GM12878 (cell line): ENCODE results near the gene SCYL1. TPM values are rescaled to one million over a fixed set of nuclear protein-coding genes. Genes with fewer than 3 reads are reported as not detected.

ENCODE experiments used
- ATF2 ChIP-seq: IDR thresholded peaks from 2 replicates; pipeline ENCODE4 v1.6.1; 2012; ENCODE audit warnings: low read length, inconsistent platforms
- BACH1 ChIP-seq: fragments of 450-650 bp; IDR thresholded peaks from 2 replicates; pipeline ENCODE4 v1.6.1; 2017; ENCODE audit warnings: mild to moderate bottlenecking, borderline replicate concordance
- BMI1 ChIP-seq: fragments of 450-650 bp; IDR thresholded peaks from 2 replicates; pipeline ENCODE4 v1.6.1; 2016; ENCODE audit warnings: mild to moderate bottlenecking, moderate library complexity, borderline replicate concordance
- CBFB ChIP-seq: IDR thresholded peaks from 2 replicates; pipeline ENCODE4 v1.6.1; 2016; ENCODE audit warnings: antibody characterized with exemption, low read depth
- GATAD2B ChIP-seq: fragments of 450-650 bp; conservative IDR thresholded peaks from 2 replicates; pipeline ENCODE4 v1.6.1; 2017; ENCODE audit warnings: low read depth, mild to moderate bottlenecking, moderate library complexity
- HDAC2 ChIP-seq: fragments of 200-600 bp; sonication (generic); IDR thresholded peaks from 2 replicates; pipeline ENCODE4 v1.6.1; 2017
- IRF3 ChIP-seq: fragments of 450-650 bp; IDR thresholded peaks from 2 replicates; pipeline ENCODE4 v1.6.1; 2014; ENCODE audit warnings: mild to moderate bottlenecking
- NRF1 ChIP-seq: conservative IDR thresholded peaks from 2 replicates; pipeline ENCODE4 v1.6.1; 2011; ENCODE audit warnings: mild to moderate bottlenecking, low read depth, low read length, improper control_type of control experiment
- PAX5 ChIP-seq: IDR thresholded peaks from 2 replicates; pipeline ENCODE4 v1.6.1; 2011; ENCODE audit warnings: low read depth, low read length, borderline replicate concordance
- RAD21 ChIP-seq: IDR thresholded peaks from 2 replicates; pipeline ENCODE4 v1.6.1; 2011; ENCODE audit warnings: mild to moderate bottlenecking, low read depth, low read length, moderate library complexity; ENCODE audit not compliant: insufficient read depth
- RBBP5 ChIP-seq: fragments of 200-600 bp; sonication (generic); conservative IDR thresholded peaks from 2 replicates; pipeline ENCODE4 v1.6.1; 2016
- SKIL ChIP-seq: fragments of 450-650 bp; IDR thresholded peaks from 2 replicates; pipeline ENCODE4 v1.6.1; 2017; ENCODE audit warnings: mild to moderate bottlenecking, low read depth, inconsistent platforms; ENCODE audit not compliant: poor library complexity, severe bottlenecking
- TAF1 ChIP-seq: IDR thresholded peaks from 2 replicates; pipeline ENCODE4 v1.6.1; 2011; ENCODE audit warnings: mild to moderate bottlenecking, low read depth, low read length, borderline replicate concordance
- TCF12 ChIP-seq: IDR thresholded peaks from 2 replicates; pipeline ENCODE4 v1.6.1; 2011; ENCODE audit warnings: low read depth, mild to moderate bottlenecking, low read length
- USF2 ChIP-seq: IDR thresholded peaks from 2 replicates; pipeline ENCODE4 v1.6.1; 2011; ENCODE audit warnings: low read depth, low read length, improper control_type of control experiment, borderline replicate concordance
- ZBTB33 ChIP-seq: fragments of 450-650 bp; IDR thresholded peaks from 2 replicates; pipeline ENCODE4 v1.6.1; 2017; ENCODE audit warnings: mild to moderate bottlenecking
- ZBTB40 ChIP-seq: fragments of 450-650 bp; IDR thresholded peaks from 2 replicates; pipeline ENCODE4 v1.6.1; 2016; ENCODE audit warnings: mild to moderate bottlenecking, moderate library complexity, borderline replicate concordance
- polyA plus RNA-seq, 11 experiments: library from polyadenylated mRNA; depleted of rRNA in 4 of 11; unstranded in 6 of 11; stranded (reverse) in 5 of 11; fragments of >200 nt; fragmentation: Nextera tagmentation in 4 of 11; fragmentation: Illumina TruSeq in 1 of 11; extraction: Ambion mirVana in 4 of 11; extraction: Trizol in 1 of 11; gene quantifications; 1 replicate in 1 of 11; 2 replicates in 10 of 11; pipeline versions ENCODE4 v1.2.1 to v1.2.3, GENCODE V29; 2011 to 2016; ENCODE audit warnings: inconsistent platforms in 2 of 11, missing spikeins in 2 of 11, low read depth in 1 of 11
- total RNA-seq, 4 experiments: library from RNA; depleted of rRNA in 3 of 4; stranded (reverse); fragments of >200 nt in 3 of 4; fragmentation: Illumina TruSeq in 1 of 4; extraction: Trizol in 1 of 4; gene quantifications; 2 replicates each; pipeline versions ENCODE4 v1.2.1 to v1.2.3, GENCODE V29; 2013 to 2021

Gene SCYL1
- total and polyA plus RNA-seq, 10 of the 15 experiments (the other 5 are each of a cell fraction or from before 2014, with no cell fraction given): 0.80 to 82.7 (median 51.2) TPM

GRCh38 chr11:65506772-65507505 lies 17.9 kb upstream of the SCYL1 start (continued):
- TF ChIP-seq ATF2 (peak; percentile 97), USF2 (no peak), NRF1 (no peak), ZBTB40 (no peak), GATAD2B (peak; percentile 42), BACH1 (peak; percentile 99), PAX5 (peak; percentile 97), ZBTB33 (peak; percentile 32; the same call in 1 of the 2 replicates), TAF1 (peak; percentile 68), RAD21 (no peak), BMI1 (peak; percentile 90), SKIL (peak; percentile 21), IRF3 (no peak), CBFB (peak; percentile 83), TCF12 (peak; percentile 68), HDAC2 (no peak), RBBP5 (no peak)
